CD4-positive, alpha-beta T cell treated with Interleukin-17A for 1 hour (primary cell): ENCODE data around the gene C20orf204.
A peak's percentile ranks its signal among the peaks of the same experiment; 100 is the strongest.

Experiments
- DNase-seq: peaks from one replicate; pipeline ENCODE4 v3.0.0-alpha.2; 2020

The C20orf204 gene

DNA sequence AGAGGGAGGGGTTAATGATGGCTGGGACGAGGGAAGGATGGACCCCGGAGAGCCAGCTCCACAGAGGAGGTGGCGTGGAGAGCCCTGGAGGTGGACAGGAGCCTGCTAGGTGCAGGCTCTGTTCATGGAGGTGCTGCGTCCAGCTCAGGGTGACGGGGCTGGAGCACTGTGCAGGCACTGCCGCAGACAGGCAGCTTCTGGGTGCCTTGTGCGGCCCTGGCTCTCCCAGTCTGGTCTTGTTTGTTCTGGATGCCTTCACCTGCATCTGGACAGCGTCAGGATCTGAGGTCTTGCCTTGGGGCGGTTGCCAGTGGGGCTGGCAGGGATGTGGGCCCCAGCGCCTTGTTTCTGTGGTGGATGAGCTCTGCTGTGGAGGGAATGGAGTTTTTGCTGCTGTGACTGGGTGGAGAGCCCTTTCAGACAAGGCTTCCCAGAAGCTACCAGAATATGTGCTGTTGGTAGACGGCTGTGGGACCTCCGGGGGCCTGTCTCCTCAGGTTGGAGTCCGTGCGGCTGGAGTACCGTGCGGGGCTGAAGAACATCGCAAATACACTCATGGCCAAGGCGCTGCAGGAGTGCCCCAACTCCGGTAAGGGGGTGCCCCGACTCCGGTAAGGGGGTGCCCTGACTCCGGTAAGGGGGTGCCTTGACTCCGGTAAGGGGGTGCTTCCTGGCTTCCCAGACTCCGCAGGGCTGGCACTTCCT lies 7.8 kb upstream of the C20orf204 start:
- DNase-seq = no peak

DNA sequence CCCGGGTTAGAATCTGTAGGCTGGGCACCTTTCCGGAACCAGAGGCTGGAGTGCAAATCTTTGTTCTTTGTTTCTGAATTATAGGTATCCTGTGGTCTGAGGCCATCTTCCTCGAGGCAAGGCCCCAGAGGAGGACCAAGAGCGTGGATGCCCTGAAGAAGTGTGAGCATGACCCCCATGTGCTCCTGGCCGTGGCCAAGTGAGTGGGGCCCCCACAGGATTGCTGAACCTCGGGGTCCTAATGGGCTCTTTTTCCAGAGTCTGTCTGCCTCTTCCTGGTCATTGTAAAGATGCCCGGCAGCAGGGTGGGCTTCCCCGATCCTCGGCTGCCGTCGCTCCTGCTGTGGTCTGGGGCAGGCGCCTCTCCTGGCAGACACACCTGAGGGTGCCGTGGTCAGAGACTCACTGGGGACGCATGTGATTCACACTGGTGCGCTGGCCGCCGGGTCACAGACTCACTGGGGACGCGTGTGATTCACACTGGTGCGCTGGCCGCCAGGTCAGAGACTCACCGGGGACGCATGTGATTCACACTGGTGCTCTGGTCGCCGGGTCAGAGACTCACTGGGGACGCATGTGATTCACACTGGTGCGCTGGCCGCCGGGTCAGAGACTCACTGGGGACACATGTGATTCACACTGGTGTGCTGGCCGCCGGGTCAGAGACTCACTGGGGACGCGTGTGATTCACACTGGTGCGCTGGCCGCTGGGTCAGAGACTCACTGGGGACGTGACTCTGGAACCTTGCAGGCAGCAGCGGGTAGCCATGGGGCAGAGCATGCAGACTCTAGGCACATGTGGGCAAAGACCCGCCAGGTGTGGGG lies 6.5 kb upstream of the C20orf204 start:
- DNase-seq = no peak

DNA sequence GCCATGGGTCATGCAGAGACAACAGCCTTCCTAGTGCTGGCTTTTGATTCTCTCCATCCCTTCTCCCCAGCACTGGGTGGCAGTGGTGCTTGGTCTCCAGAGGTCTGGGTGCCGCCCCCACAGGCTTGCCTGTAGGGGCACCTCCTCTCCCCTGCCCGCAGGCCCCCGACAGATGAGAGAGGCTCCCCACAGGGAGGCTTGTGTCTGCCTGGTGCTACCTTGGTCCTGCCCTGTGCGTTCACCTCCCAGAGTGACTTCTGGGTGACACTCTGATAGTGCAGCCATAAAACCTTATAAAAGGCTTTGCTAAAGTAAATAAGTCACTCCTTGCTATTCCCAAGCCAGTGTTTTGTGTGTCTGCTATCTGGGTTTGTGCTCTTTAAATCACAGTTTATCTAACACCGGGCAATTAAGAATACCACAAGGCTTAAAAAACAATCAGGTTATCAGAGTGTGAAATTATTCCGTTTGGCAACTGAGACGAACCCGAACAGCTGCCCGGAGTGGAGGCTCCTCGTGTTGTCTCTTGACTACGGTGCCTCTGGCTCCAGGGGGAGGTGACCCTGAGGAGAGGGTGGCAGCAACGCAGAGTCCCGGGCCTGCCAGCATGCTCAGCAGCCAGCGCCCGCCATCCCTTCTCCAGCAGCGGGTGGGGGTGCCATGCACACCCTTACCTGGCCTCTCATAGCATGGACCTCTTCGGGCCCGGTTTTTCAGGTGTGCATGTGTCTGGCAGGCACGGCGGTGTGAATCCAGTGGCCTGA lies 5.4 kb upstream of the C20orf204 start:
- DNase-seq = no peak

DNA sequence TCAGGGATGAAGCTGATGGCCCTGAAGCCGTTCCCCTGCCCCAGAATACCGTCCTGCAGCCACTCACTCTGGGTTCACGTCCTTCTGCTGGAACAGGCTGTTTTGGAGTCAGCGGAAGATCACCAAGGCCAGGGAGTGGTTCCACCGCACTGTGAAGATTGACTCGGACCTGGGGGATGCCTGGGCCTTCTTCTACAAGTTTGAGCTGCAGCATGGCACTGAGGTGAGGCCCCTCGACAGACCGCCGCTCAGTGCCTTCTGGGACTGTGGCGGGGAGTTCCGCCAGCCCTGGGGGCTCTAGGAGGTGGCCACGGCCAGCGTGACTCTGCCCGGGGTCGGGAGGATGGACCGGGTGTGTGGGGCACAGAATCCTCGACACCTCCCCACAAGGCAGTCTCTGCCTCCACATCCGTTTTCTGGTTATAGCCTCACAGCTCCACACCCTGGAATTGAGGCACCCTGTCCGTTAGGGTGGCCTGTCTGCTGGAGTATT lies 4.1 kb upstream of the C20orf204 start:
- DNase-seq = no peak

DNA sequence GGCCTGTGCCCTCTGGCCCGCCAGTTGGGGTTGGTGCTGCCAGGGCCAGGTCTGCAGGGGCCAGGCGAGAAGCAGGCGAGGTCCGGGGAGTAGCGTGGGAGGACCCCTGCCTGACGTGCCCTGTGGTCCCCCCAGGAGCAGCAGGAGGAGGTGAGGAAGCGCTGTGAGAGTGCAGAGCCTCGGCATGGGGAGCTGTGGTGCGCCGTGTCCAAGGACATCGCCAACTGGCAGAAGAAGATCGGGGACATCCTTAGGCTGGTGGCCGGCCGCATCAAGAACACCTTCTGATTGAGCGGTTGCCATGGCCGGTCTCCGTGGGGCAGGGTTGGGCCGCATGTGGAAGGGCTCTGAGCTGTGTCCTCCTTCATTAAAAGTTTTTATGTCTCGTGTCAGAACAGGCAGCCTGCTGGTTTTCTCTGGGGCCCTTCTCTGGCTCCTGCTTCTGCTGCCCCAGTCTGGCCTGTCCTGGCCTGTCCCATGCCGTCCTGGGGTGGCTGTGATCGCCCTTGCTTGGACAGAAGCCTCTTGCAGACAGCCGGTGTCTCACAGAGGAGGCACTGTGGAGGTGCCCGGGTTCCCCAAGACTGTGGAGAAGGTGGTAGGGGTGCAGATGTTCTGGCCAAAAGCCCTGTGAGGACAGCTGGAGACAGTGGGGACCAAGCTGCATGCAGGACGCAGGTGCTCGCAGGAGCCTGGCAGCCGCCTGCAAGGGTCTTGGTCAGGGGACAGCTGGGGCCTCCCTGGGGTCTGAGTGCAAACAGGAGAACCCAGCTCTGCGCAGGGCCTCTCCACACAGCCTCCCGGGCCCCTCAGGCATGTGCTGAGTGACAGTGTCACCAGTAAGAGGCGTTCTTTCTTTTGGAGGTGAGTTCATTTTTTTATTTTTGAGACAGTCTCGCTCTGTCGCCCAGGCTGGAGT lies 3.0 kb upstream of the C20orf204 start:
- DNase-seq = no peak

DNA sequence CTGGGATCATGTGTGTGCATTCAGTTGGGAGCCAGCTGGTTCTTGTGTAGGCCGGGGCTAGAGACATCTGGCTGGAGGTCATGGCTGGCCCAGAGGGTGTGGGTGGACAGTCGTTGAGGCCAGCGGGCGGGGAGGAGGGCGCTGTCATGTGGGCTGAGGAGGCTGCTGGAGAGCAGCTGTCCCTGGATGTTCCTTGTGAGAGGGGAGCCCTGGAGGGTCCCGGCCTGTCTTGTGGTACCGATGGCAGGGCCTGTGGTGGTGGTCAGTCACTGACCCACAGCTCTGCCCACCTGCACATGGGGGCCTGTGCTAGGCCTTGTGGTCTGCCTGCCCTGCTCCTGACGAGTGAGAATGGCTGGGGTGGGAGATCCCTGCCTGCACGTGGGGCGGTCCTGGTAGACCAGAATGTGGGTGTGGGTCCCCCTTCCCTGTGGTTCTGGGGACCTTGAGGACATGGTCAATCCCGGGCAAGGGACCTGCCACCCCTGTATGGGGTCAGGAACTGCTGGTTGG lies 1.9 kb upstream of the C20orf204 start:
- DNase-seq = no peak

DNA sequence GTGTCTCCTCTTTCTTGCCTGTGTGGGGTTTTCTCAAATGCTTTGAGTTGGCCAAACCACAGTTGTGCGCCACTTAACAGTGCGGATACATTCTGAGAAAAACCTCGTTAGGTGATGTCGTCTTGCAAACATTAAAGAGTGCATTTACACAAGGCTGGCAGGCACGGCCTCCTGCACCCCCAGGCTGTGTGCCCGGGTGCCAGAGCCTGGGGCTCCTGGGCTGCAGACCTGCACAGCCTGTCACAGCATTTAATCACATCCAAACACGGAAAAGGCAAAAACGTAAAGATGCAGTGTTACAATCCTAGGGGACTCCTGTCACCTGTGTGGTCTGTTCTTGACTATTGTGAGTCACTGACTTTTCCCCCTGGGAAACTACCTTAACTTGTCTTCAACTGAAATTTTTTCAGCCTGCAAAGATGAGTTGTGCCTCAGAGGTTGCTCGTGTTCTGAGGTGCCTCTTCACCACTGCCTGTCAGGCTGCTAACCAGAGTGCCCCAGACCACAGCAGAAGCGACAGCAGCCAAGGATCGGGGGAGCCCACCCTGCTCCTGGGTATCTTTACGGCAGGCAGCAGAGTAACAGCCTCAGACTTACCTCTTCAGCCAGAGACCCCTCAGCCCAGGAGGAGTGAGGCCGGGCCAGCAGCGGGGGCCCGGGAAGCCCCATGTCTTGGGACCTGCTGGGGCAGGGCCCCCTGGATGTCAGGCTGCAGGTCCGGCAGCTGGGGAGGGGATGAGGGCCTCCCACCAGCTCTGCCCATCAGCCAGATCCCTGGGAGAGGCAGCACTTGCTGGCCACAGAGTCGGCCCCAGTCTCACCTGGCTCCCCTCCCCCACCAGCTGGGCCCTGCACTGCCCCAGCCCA lies 683 bp upstream of the C20orf204 start:
- DNase-seq = peak; percentile 50

DNA sequence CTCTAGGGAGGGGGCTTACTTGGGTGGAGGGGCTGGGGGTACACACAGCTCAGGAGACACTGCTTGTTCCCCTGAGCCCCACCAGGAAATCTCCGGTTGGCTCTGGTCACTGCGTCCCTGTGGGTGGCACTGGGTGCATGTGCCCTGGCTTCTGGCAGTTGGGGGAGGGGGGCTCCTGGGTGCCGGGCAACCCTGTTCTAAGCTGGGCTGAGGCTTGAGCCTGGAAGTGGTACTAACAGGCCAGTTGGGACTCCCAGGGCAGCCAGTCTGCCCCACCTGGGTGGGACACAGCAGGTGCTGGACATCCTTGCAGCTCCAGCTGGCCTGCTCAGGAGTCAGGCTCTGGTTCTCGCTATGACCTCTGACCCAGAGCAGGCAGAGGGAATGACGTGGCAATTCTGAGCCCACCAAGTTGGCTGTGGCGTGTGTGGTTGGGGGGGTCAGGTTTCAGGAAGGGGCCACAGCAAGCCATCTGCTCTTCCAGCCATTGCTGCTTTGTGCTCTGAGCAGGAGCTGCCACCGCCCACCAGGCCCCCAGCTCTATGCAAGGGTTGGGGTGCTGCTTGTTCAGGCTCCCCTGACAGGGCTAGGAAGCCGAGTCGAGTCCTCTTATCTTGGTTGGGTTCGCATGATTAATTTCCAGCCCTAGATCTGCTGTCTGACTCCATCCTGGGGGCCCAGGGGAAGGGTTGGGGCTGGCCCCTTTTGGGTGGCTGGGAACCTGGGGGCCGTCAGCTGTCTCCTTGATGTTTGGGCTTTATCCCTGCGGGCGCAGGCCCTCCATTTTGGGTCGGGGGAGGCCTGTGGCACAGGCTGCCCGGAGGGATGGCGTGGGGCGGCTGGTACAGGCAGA lies 590 bp downstream of the C20orf204 start:
- no peak for DNase-seq

DNA sequence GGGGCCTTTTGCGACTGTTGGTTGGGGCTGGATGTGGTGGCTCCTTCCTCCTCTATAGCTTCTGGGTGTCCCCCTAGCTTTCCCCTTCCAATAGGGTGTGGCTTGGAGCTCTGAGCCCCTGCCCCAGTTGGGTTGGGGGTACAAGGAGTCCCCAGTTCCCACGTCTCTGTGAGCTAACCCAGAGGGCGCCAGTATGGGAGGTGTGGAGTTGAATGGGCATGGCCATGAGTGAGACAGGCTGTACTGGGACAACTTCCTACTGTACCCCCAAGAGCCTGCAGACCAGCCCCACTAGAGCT lies 1.2 kb downstream of the C20orf204 start:
- no peak for DNase-seq

DNA sequence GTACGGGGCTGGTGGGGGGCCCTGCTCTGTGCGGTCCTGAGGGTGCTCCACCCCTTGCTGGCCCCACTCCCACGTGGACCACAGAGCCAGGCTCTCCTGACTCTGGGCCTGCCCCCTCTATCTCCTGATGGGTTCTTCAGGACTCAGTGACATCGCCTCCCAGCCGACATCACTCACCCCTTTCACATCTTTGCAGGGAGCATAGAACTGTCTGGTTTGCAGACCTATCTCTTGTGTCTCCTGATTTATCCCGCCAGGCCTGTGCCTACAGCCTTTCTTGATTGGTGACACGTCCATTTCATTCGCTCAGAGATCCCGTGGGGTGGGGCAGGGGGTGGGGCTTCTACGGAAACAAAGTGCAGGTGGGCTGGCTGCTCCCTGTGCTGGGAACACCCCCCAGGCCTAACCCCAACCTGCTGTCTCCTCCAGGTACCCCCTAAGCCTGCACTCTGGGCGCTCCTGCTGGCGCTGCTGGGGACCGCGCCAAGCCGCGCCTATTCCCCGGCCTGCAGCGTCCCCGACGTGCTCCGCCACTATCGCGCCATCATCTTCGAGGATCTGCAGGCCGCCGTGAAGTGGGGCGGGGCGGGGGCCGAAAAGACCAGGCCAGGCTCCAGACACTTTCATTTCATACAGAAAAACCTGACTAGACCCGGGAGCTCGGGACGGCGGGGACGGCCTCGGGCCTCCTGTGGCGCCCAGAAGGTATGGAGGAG lies 1.7 kb downstream of the C20orf204 start:
- no peak for DNase-seq

DNA sequence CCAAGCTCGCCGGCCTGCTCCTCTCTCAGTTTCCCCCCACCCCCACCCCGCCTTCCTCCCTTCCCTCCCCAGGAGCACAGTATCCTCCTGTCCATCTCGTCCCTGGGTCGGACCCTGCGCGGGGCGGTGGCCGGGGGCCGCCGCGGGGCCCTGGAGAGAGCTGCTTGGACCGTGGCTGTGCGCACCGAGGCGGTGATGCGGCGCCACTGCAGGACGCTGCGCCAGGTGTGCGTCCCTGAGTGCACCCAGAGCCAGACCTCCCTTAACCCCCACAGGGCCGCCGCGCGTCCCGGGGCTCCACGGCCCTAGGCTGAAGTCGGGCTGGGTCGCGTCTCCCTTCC lies 2.2 kb downstream of the C20orf204 start:
- no peak for DNase-seq

DNA sequence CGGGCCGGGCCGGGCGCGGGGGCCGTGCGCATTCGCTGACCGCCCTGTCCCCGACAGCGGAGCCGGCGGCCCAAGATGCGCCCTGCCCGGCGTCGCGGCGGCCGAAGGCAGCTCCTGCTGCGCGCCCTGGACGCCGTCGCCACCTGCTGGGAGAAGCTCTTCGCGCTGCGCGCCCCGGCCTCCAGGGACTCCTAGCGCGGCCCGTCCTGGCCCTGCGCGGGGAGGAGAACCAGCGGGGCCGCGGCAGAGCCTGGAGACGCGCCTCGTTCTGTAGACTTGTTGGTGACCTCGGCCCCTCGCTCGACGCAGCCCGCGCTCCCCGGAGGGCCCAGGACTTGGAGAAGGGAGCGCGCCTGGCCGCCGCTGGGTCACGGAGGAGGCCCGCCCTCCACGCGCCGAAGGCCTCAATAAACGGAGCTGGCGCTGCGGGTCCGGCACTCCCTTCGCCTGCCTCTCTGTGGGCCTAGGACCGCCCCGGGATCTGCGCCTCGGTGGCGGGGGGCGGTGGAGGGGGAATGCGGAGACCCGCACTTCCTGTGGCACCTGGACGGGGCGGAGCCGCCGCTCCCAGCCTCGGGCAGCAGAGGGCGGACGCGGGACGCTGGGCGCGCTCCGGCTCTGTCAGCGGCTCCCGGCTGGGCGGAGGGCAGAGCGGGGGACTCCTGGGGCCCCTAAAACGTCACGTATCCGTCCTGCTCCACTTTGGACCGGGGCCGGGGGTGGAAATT lies 2.7 kb downstream of the C20orf204 start:
- peak; percentile 79 for DNase-seq

DNA sequence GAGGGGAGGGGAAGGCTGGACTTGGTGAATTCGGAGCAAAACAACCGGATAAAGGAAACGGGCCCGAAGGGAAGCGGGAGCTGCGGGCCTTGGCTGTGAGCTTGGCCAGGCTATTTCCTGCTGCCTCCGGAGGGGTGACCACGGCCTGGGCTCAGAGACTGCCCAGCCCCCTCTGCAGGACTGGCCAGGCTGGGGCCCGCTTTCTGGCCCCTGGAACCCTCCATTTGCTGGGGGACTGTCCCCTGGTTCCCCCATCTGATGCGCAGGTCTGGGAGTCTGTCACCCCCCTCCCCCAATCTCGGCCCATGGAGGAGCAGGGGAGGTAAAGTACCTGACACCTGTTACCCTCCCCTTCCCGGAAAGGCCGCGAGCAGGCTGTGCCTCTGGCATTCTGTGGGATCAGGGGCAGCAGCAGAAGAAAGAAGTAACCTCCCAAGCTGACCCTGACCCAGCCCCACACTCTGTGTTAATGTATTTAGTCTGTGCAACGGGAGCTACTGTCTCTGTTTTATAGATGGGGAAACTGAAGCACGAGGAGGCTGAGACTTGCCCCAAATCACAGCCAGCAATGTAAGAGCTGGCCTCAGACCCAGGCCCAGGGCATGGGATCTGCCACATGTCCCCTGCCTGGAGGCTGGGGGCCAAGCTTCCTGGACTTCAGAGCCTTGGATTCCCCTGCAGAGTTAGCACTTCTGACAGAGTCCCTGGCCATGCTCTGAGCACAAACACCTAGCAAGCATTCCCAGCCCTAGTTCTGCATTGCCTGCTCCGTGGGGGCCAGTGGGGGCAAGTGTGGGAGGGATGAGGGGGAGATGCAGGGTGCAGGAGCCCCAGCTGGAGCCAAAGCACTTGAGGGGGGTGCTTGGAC lies 3.5 kb downstream of the C20orf204 start:
- DNase-seq = no peak

DNA sequence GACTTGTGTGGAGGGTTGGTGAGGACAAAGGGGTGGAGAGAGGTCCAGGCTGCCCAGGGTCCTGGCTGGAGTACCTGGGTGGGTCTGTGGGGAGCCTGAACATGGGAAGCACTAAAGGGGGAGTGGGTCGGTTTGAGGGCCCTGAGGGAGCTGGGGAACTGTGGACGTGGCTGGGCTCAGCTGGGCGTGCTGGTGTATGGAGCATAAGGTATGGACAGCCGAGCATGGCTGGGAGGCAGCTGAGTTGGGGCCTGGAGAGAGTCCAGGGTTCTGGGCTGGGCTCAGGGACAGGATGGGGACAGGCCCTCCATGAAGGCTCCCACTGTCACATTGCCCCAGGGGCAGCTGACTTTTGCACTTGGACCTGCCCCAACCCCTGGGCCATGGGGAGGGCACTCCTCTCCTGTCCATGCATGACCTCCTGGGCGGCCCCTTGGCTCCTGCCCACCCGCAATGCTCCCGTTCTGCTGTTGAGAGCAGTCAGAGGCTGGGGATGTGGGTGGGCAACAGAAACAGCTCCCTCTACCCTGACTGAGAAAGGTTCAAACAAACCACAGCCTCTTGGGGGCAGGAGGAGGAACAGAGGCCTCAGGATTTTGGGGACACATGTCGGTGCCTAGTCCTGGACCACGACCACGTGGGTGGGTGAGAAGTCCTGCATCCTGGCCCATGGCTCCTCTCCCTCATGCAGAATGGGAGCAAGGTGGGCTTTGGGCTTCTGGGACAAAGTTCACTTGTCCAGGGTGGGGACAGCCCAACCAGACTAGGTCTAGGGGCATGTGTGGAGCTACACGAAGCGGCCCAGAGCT lies 4.5 kb downstream of the C20orf204 start:
- DNase-seq = no peak

DNA sequence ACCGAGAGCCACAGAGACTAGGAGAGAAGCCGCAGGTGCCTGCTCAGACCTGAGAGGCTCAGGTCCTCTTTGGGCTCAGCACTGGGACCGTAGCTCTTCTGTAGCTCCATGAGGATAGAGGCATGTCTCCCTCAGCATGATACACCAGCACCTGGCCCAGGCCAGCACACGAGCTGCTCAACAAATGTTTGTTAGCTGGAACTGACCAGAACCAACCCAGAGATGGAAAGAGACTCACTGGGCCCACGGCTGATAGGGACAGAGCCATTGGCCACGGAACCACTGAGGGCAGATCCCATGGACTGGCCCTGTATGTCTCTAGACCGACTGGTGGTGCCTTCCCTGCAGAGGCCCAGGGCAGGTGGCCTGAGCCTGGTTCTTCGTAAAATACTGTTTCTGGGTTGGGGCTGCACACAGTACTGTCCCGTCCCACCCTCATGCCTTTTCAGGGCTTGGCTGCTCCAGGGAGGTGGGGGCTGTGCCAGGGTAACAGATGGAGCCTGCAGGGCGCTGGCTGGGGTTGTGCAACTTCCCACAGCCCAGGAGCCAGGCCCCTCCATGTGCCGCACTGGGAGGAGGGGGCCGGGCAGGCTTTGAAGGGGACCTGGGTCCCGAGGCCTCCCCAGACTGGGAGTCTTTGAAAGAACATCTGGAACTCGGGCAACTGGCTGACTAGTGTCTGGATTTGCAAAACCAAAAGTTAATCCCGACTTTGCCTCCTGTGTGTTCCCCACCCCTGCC lies 5.2 kb downstream of the C20orf204 start:
- DNase-seq = no peak

DNA sequence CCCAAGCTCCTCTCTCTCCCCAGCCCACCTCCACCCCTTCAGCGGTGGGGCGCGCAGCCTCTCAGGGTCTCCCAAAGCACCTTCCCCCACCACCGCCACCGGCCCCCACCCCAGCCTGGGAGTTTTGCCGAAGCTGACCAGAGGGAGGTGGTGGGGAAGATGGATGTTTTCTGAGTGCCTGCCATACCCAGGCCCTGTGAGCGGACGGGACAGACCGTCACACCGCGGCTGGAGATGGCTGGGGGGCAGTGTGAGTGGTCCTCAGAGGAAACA lies 5.7 kb downstream of the C20orf204 start:
- DNase-seq = no peak
